ENCODE measurements around the gene HACE1.

The HACE1 gene

GRCh38 chr6:104700371-104701185, 159.1 kb downstream of the HACE1 start:
- no peaks in the 10 kb centered on the region for H3K36me3 ChIP-seq (ENCODE audit: low read depth)
- H3K27me3 ChIP-seq (ENCODE audit: insufficient read depth, poor library complexity, severe bottlenecking), result no peaks in the 10 kb centered on the region
- H3K4me3 ChIP-seq (ENCODE audit: severe bottlenecking), result no peak overlapping the region
- H3K27ac ChIP-seq (ENCODE audit: poor library complexity, severe bottlenecking), result no peak overlapping the region
- ATAC-seq (ENCODE audit: low read depth), result no peak
- no peaks in the 10 kb centered on the region for H3K9me3 ChIP-seq (ENCODE audit: severe bottlenecking)
- DNase-seq (ENCODE audit: low spot score), result no peak
- peaks cover 16% of the 10 kb centered on the region for H3K4me1 ChIP-seq (ENCODE audit: insufficient read depth, poor library complexity, severe bottlenecking)
- TF ChIP-seq CTCF (IDR thresholded peaks at IDR 0.05; ENCODE audit: poor library complexity, severe bottlenecking), result no peak

GRCh38 chr6:104699593-104700329, 160.0 kb downstream of the HACE1 start:
- Histone ChIP-seq H3K9me3 (ENCODE audit: severe bottlenecking) (no peaks in the 10 kb centered on the region), H3K36me3 (ENCODE audit: low read depth) (no peaks in the 10 kb centered on the region), H3K4me3 (ENCODE audit: severe bottlenecking) (no peak overlapping the region), H3K27ac (ENCODE audit: poor library complexity, severe bottlenecking) (no peak overlapping the region), H3K27me3 (ENCODE audit: insufficient read depth, poor library complexity, severe bottlenecking) (no peaks in the 10 kb centered on the region), H3K4me1 (ENCODE audit: insufficient read depth, poor library complexity, severe bottlenecking) (peaks cover 8% of the 10 kb centered on the region)
- TF ChIP-seq CTCF (IDR thresholded peaks at IDR 0.05; ENCODE audit: poor library complexity, severe bottlenecking), result no peak
- no peak for DNase-seq (ENCODE audit: low spot score)
- no peak for ATAC-seq (ENCODE audit: low read depth)

- peaks cover under 1% of the 10 kb centered on the region for H3K4me1 ChIP-seq (ENCODE audit: insufficient read depth, poor library complexity, severe bottlenecking)
- no peak for ATAC-seq (ENCODE audit: low read depth)
Measured at GRCh38 chr6:104698979-104699378, 160.7 kb downstream of the HACE1 start.

GRCh38 chr6:104692008-104692407, 167.7 kb downstream of the HACE1 start:
- no peak for DNase-seq (ENCODE audit: low spot score)
- no peaks in the 10 kb centered on the region for H3K9me3 ChIP-seq (ENCODE audit: severe bottlenecking)
- H3K27ac ChIP-seq (ENCODE audit: poor library complexity, severe bottlenecking), result no peak overlapping the region
- no peaks in the 10 kb centered on the region for H3K4me1 ChIP-seq (ENCODE audit: insufficient read depth, poor library complexity, severe bottlenecking)
- ATAC-seq (ENCODE audit: low read depth), result no peak
- no peaks in the 10 kb centered on the region for H3K36me3 ChIP-seq (ENCODE audit: low read depth)
- TF ChIP-seq CTCF (IDR thresholded peaks at IDR 0.05; ENCODE audit: poor library complexity, severe bottlenecking), result no peak
- no peaks in the 10 kb centered on the region for H3K27me3 ChIP-seq (ENCODE audit: insufficient read depth, poor library complexity, severe bottlenecking)
- H3K4me3 ChIP-seq (ENCODE audit: severe bottlenecking), result no peak overlapping the region

More at GRCh38 chr6:104698979-104699378, 160.7 kb downstream of the HACE1 start:
- TF ChIP-seq CTCF (IDR thresholded peaks at IDR 0.05; ENCODE audit: poor library complexity, severe bottlenecking), result no peak
- Histone ChIP-seq H3K4me3 (ENCODE audit: severe bottlenecking) (no peak overlapping the region), H3K36me3 (ENCODE audit: low read depth) (no peaks in the 10 kb centered on the region), H3K9me3 (ENCODE audit: severe bottlenecking) (no peaks in the 10 kb centered on the region), H3K27me3 (ENCODE audit: insufficient read depth, poor library complexity, severe bottlenecking) (no peaks in the 10 kb centered on the region), H3K27ac (ENCODE audit: poor library complexity, severe bottlenecking) (no peak overlapping the region)
- no peak for DNase-seq (ENCODE audit: low spot score)

All from RWPE2 (cell line).